Testis (tissue), 3 donors: ENCODE results near the gene SAMM50. TPM values are rescaled to one million over a fixed set of nuclear protein-coding genes. Genes with fewer than 3 reads are reported as not detected.

Source experiments
- DNase-seq: peaks from one replicate; pipeline ENCODE4 v3.0.0-alpha.2; 2019
- H3K27ac ChIP-seq, 2 donors: fragments of 200-600 bp; sonication (generic); one replicate each; pipeline ENCODE4 v1.5.1; 2019
- H3K27me3 ChIP-seq: fragments of 200-600 bp; sonication (generic); one replicate; pipeline ENCODE4 v1.5.1; 2019
- H3K36me3 ChIP-seq: fragments of 200-600 bp; sonication (generic); one replicate; pipeline ENCODE4 v1.5.1; 2017; ENCODE audit warnings: low read depth; ENCODE audit errors: missing control alignments
- H3K4me1 ChIP-seq: fragments of 200-600 bp; sonication (generic); one replicate; pipeline ENCODE4 v1.5.1; 2019
- H3K4me3 ChIP-seq, 2 donors: fragments of 200-600 bp; sonication (generic); one replicate each; pipeline ENCODE4 v1.5.1; 2017 to 2019
- H3K9me3 ChIP-seq: fragments of 200-600 bp; sonication (generic); one replicate; pipeline ENCODE4 v1.5.1; 2017
- CTCF ChIP-seq, 3 experiments: fragments of 450-650 bp in 2 of 3; fragments of 200-600 bp in 1 of 3; sonication (generic) in 1 of 3; IDR thresholded peaks; one replicate each; pipeline ENCODE4 v1.5.1; 2016 to 2019; ENCODE audit warnings: antibody characterized with exemption in 3 of 3, mild to moderate bottlenecking in 2 of 3, moderate library complexity in 1 of 3
- POLR2A ChIP-seq: fragments of 450-650 bp; IDR thresholded peaks from one replicate; pipeline ENCODE4 v1.6.1; 2017; ENCODE audit warnings: antibody characterized with exemption, mild to moderate bottlenecking, moderate library complexity
- WGBS, 2 donors: methylation state at CpG; one replicate each; pipeline ENCODE4 v1.1.5; 2018; 5-methylcytosine and 5-hydroxymethylcytosine counted together
- intact Hi-C: fragments of 100-400 bp; cut with DNase I; formaldehyde crosslinking; loops from one replicate; pipeline ENCODE4 v1.15.1; 2023; ENCODE audit warnings: low total_unique reads
- polyA plus RNA-seq: library from polyadenylated mRNA; stranded (reverse); fragments of 350-450 nt; fragmentation: Illumina TruSeq; extraction: RNeasy Lipid Tissue Mini Kit (QIAGEN cat#74804); gene quantifications from one replicate; pipeline ENCODE4 v1.2.3, GENCODE V29; 2014; ENCODE audit warnings: low read depth, low replicate concordance; ENCODE audit not compliant: insufficient read depth
- total RNA-seq, 2 donors: library from RNA; depleted of rRNA; stranded (reverse); fragments of >200 nt; gene quantifications; one replicate each; pipeline ENCODE4 v1.2.3, GENCODE V29; 2016

The SAMM50 gene
- total and polyA plus RNA-seq, 3 donors from 2014 or later = 41.5 to 71.1 (median 50.3) TPM

GRCh38 chr22:44042249-44043218, 87.3 kb downstream of the SAMM50 start:
- no peak overlapping the region for H3K27ac ChIP-seq
- no peak for TF ChIP-seq CTCF (IDR thresholded peaks at IDR 0.05)
- TF ChIP-seq POLR2A = no peak
- WGBS, 2 donors = 64 to 75% methylated on average over 20 of the region's 20 CpGs

GRCh38 chr22:44045145-44045544, 89.9 kb downstream of the SAMM50 start:
- Histone ChIP-seq H3K4me3 (no peak overlapping the region), H3K4me1 (peaks cover 25% of the 10 kb centered on the region), H3K27ac (no peak overlapping the region), H3K27me3 (no peaks in the 10 kb centered on the region), H3K36me3 (no peaks in the 10 kb centered on the region), H3K9me3 (no peaks in the 10 kb centered on the region)
- 100% methylated on average over 1 of the region's 1 CpG for WGBS, 2 donors
- TF ChIP-seq POLR2A (no peak), CTCF (IDR thresholded peaks at IDR 0.05) (no peak)
- no peak for DNase-seq
- intact Hi-C loops = no loop called here

More at GRCh38 chr22:44042249-44043218, 87.3 kb downstream of the SAMM50 start:
- H3K9me3 ChIP-seq = no peaks in the 10 kb centered on the region
- H3K4me3 ChIP-seq = no peak overlapping the region
- no peaks in the 10 kb centered on the region for H3K36me3 ChIP-seq
- H3K4me1 ChIP-seq = peaks cover 16% of the 10 kb centered on the region
- DNase-seq = no peak
- no peaks in the 10 kb centered on the region for H3K27me3 ChIP-seq
- intact Hi-C loops = no loop called here

Other genes starting within 250 kb of the SAMM50 start
- 10 to 100 TPM; 41.3 to 81.5 TPM for gene EFCAB6, start 143.1 kb upstream of the SAMM50 start, total RNA-seq
- 108 TPM for gene EFCAB6, start 143.1 kb upstream of the SAMM50 start, polyA plus RNA-seq
- 10 to 100 TPM; 10.3 to 11.9 TPM for gene SULT4A1, start 92.9 kb upstream of the SAMM50 start, total RNA-seq
- gene SULT4A1, start 92.9 kb upstream of the SAMM50 start, polyA plus RNA-seq = 11.2 TPM
- not detected for gene PNPLA5, start 63.4 kb upstream of the SAMM50 start, total RNA-seq
- gene PNPLA5, start 63.4 kb upstream of the SAMM50 start, polyA plus RNA-seq = not detected
- 1 to 10 TPM in 1 of 2 donors, under 1 TPM in 1; 0.93 to 1.7 TPM for gene PNPLA3, start 31.6 kb upstream of the SAMM50 start, total RNA-seq
- gene PNPLA3, start 31.6 kb upstream of the SAMM50 start, polyA plus RNA-seq = 0.53 TPM
- gene PARVB, start 68.9 kb downstream of the SAMM50 start, total RNA-seq = 10 to 100 TPM; 11.6 to 23.7 TPM
- 27.5 TPM for gene PARVB, start 68.9 kb downstream of the SAMM50 start, polyA plus RNA-seq
- gene PARVG, start 225.5 kb downstream of the SAMM50 start, total RNA-seq = 10 to 100 TPM in 1 of 2 donors, 1 to 10 TPM in 1; 9.7 to 14.1 TPM
- gene PARVG, start 225.5 kb downstream of the SAMM50 start, polyA plus RNA-seq = 7.2 TPM